ENCODE measurements around the gene HYAL2.
A peak's percentile ranks its signal among the peaks of the same experiment; 100 is the strongest.

GRCh38 chr3:50333744-50334328 lies 11.3 kb upstream of the HYAL2 start:
- TF ChIP-seq POLR2AphosphoS5 (IDR thresholded peaks at IDR 0.05) (peak in 1 of 3 donors; percentile 56), POLR2A (IDR thresholded peaks at IDR 0.05) (no peak)
